Measurements from ENCODE around the gene PRKCQ. TPM values are rescaled to one million over a fixed set of nuclear protein-coding genes. Genes with fewer than 3 reads are reported as not detected.
A peak's percentile ranks its signal among the peaks of the same experiment; 100 is the strongest.

The PRKCQ gene
- total RNA-seq, 2 experiments from 2014 or later = 32.9 to 39.0 TPM

- intact Hi-C loops (cut with DNase I, micrococcal nuclease) = loop anchor here (1.0 to 10.0 kb wide), 10 partner anchors 53 to 509 kb away; partner anchors contain the start of genes FBH1 (in 1 of the 2) and PFKFB3 (in 1 of the 2)
- H3K27me3 Mint-ChIP-seq = peaks cover 11% of the 10 kb centered on the region
- DNase-seq (peak; percentile 76), ATAC-seq (peak; percentile 89)
- H3K36me3 Mint-ChIP-seq (ENCODE audit: low read depth) = no peaks in the 10 kb centered on the region
- ChIA-PET CTCF (interaction anchor here (0.5 to 4.1 kb wide), 73 partner anchors 9 to 1590 kb away, joined by 3 to 77 read pairs (median 5); partner anchors contain the start of gene PFKFB3), POLR2A (interaction anchor here (0.6 to 2.1 kb wide), 8 partner anchors 54 to 1828 kb away, joined by 3 to 15 read pairs (median 4); partner anchors contain the start of gene PFKFB3)
- H3K4me1 Mint-ChIP-seq = peaks cover 48% of the 10 kb centered on the region
- H3K27ac Mint-ChIP-seq = peak overlapping the region; percentile 78
- peak overlapping the region; percentile 56 for H3K4me3 Mint-ChIP-seq
- H3K9me3 Mint-ChIP-seq (ENCODE audit: low read depth) = no peaks in the 10 kb centered on the region
These were observed 178.3 kb downstream of the PRKCQ start for GRCh38 chr10:6401558-6402348.

GRCh38 chr10:6400821-6401465 lies 179.1 kb downstream of the PRKCQ start:
- no peak for ATAC-seq
- peak overlapping the region; percentile 35 for H3K27ac Mint-ChIP-seq
- CTCF ChIA-PET = interaction anchor here (0.6 to 4.1 kb wide), 62 partner anchors 9 to 510 kb away, joined by 3 to 77 read pairs (median 5); partner anchors contain the start of gene PFKFB3
- H3K9me3 Mint-ChIP-seq (ENCODE audit: low read depth) = no peaks in the 10 kb centered on the region
- H3K4me1 Mint-ChIP-seq = peaks cover 42% of the 10 kb centered on the region
- H3K27me3 Mint-ChIP-seq = peaks cover 11% of the 10 kb centered on the region
- DNase-seq = no peak
- no peak overlapping the region for H3K4me3 Mint-ChIP-seq
- POLR2A ChIA-PET = interaction anchor here (0.6 to 2.1 kb wide), 4 partner anchors 53 to 613 kb away, joined by 3 to 15 read pairs (median 4); partner anchors contain the start of gene PFKFB3
- intact Hi-C loops (cut with DNase I, micrococcal nuclease) = loop anchor here (1.0 to 10.0 kb wide), 7 partner anchors 53 to 509 kb away; partner anchors contain the start of gene FBH1 (in 1 of the 2)
- H3K36me3 Mint-ChIP-seq (ENCODE audit: low read depth) = no peaks in the 10 kb centered on the region

GRCh38 chr10:6400331-6400730 lies 179.7 kb downstream of the PRKCQ start:
- peaks cover 36% of the 10 kb centered on the region for H3K4me1 Mint-ChIP-seq
- H3K4me3 Mint-ChIP-seq = no peak overlapping the region
- POLR2A ChIA-PET = interaction anchor here (0.6 to 2.1 kb wide), 3 partner anchors 125 to 613 kb away, joined by 3 to 15 read pairs (median 4); partner anchors contain the start of gene PFKFB3
- H3K36me3 Mint-ChIP-seq (ENCODE audit: low read depth) = no peaks in the 10 kb centered on the region
- ATAC-seq (no peak), DNase-seq (no peak)
- H3K27ac Mint-ChIP-seq = no peak overlapping the region
- no peaks in the 10 kb centered on the region for H3K9me3 Mint-ChIP-seq (ENCODE audit: low read depth)
- CTCF ChIA-PET = interaction anchor here (0.7 to 4.1 kb wide), 11 partner anchors 11 to 215 kb away, joined by 3 to 77 read pairs (median 7); partner anchors contain the start of gene PFKFB3
- H3K27me3 Mint-ChIP-seq = peaks cover 10% of the 10 kb centered on the region
- intact Hi-C loops (cut with DNase I, micrococcal nuclease) = loop anchor here (5.0 to 10.0 kb wide), 4 partner anchors 108 to 508 kb away; partner anchors contain the start of gene FBH1 (in 1 of the 2)

GRCh38 chr10:6399879-6400278 lies 180.2 kb downstream of the PRKCQ start:
- intact Hi-C loops (cut with DNase I, micrococcal nuclease) = loop anchor here (5.0 to 10.0 kb wide), 4 partner anchors 108 to 508 kb away; partner anchors contain the start of gene FBH1 (in 1 of the 2)
- H3K9me3 Mint-ChIP-seq (ENCODE audit: low read depth) = no peaks in the 10 kb centered on the region
- no peak overlapping the region for H3K4me3 Mint-ChIP-seq
- DNase-seq = no peak
- no peak overlapping the region for H3K27ac Mint-ChIP-seq
- H3K27me3 Mint-ChIP-seq = peaks cover 7% of the 10 kb centered on the region
- no peaks in the 10 kb centered on the region for H3K36me3 Mint-ChIP-seq (ENCODE audit: low read depth)
- ChIA-PET CTCF (interaction anchor here (1.1 to 4.1 kb wide), 6 partner anchors 11 to 199 kb away, joined by 3 to 77 read pairs (median 16); partner anchors contain the start of gene PFKFB3), POLR2A (interaction anchor here (0.6 kb wide), 1 partner anchor 124 kb away, joined by 3 read pairs; no protein-coding TSS in a partner anchor)
- peaks cover 35% of the 10 kb centered on the region for H3K4me1 Mint-ChIP-seq
- no peak for ATAC-seq

- DNase-seq (no peak), ATAC-seq (no peak)
- H3K36me3 Mint-ChIP-seq (ENCODE audit: low read depth) = no peaks in the 10 kb centered on the region
- H3K27me3 Mint-ChIP-seq = peaks cover 4% of the 10 kb centered on the region
- CTCF ChIA-PET = interaction anchor here (0.6 to 1.9 kb wide), 9 partner anchors 8 to 1384 kb away, joined by 3 to 7 read pairs (median 4); partner anchors contain the start of gene PFKFB3
- H3K9me3 Mint-ChIP-seq (ENCODE audit: low read depth) = no peaks in the 10 kb centered on the region
- POLR2A ChIA-PET = no interaction called here
- peaks cover 35% of the 10 kb centered on the region for H3K4me1 Mint-ChIP-seq
- intact Hi-C loops (cut with DNase I, micrococcal nuclease) = no loop called here
- no peak overlapping the region for H3K4me3 Mint-ChIP-seq
- H3K27ac Mint-ChIP-seq = no peak overlapping the region
These were observed 180.8 kb downstream of the PRKCQ start for GRCh38 chr10:6399231-6399741.

GRCh38 chr10:6398399-6398798 lies 181.7 kb downstream of the PRKCQ start:
- H3K36me3 Mint-ChIP-seq (ENCODE audit: low read depth) = no peaks in the 10 kb centered on the region
- intact Hi-C loops (cut with DNase I, micrococcal nuclease) = no loop called here
- H3K4me3 Mint-ChIP-seq = no peak overlapping the region
- no peaks in the 10 kb centered on the region for H3K9me3 Mint-ChIP-seq (ENCODE audit: low read depth)
- peaks cover 35% of the 10 kb centered on the region for H3K4me1 Mint-ChIP-seq
- ATAC-seq = peak; percentile 21
- CTCF ChIA-PET = interaction anchor here (0.6 to 1.7 kb wide), 7 partner anchors 9 to 312 kb away, joined by 3 to 7 read pairs (median 4); partner anchors contain the start of gene PFKFB3
- H3K27ac Mint-ChIP-seq = no peak overlapping the region
- H3K27me3 Mint-ChIP-seq = peaks cover 2% of the 10 kb centered on the region
- no peak for DNase-seq
- POLR2A ChIA-PET = no interaction called here

- ATAC-seq = peak; percentile 26
- Mint-ChIP-seq H3K36me3 (ENCODE audit: low read depth) (peaks cover 4% of the 10 kb centered on the region), H3K9me3 (ENCODE audit: low read depth) (no peaks in the 10 kb centered on the region), H3K4me1 (peaks cover 28% of the 10 kb centered on the region), H3K27me3 (no peaks in the 10 kb centered on the region), H3K27ac (no peak overlapping the region), H3K4me3 (no peak overlapping the region)
- CTCF ChIA-PET = interaction anchor here (0.6 to 1.8 kb wide), 2 partner anchors 10 to 19 kb away, joined by 3 to 6 read pairs; no protein-coding TSS in a partner anchor
- POLR2A ChIA-PET = no interaction called here
- intact Hi-C loops (cut with DNase I, micrococcal nuclease) = no loop called here
- no peak for DNase-seq
These were observed 183.4 kb downstream of the PRKCQ start for GRCh38 chr10:6396652-6397051.

- intact Hi-C loops (cut with DNase I, micrococcal nuclease) = no loop called here
- POLR2A ChIA-PET = no interaction called here
- ATAC-seq (no peak), DNase-seq (no peak)
- H3K27me3 Mint-ChIP-seq = no peaks in the 10 kb centered on the region
- peaks cover 24% of the 10 kb centered on the region for H3K4me1 Mint-ChIP-seq
- H3K27ac Mint-ChIP-seq = no peak overlapping the region
- no peak overlapping the region for H3K4me3 Mint-ChIP-seq
- H3K9me3 Mint-ChIP-seq (ENCODE audit: low read depth) = peaks cover under 1% of the 10 kb centered on the region
- CTCF ChIA-PET = interaction anchor here (1.0 to 1.8 kb wide), 2 partner anchors 10 to 194 kb away, joined by 3 to 6 read pairs; partner anchors contain the start of gene PFKFB3
- H3K36me3 Mint-ChIP-seq (ENCODE audit: low read depth) = peaks cover 6% of the 10 kb centered on the region
These were observed 183.8 kb downstream of the PRKCQ start for GRCh38 chr10:6396226-6396625.

GRCh38 chr10:6395606-6396005 lies 184.5 kb downstream of the PRKCQ start:
- CTCF ChIA-PET = interaction anchor here (0.6 to 1.0 kb wide), 2 partner anchors 67 to 193 kb away, joined by 3 read pairs; partner anchors contain the start of gene PFKFB3
- peaks cover 7% of the 10 kb centered on the region for H3K9me3 Mint-ChIP-seq (ENCODE audit: low read depth)
- H3K4me1 Mint-ChIP-seq = peaks cover 19% of the 10 kb centered on the region
- H3K4me3 Mint-ChIP-seq = no peak overlapping the region
- ATAC-seq = no peak
- DNase-seq = no peak
- H3K27me3 Mint-ChIP-seq = no peaks in the 10 kb centered on the region
- peaks cover 12% of the 10 kb centered on the region for H3K36me3 Mint-ChIP-seq (ENCODE audit: low read depth)
- H3K27ac Mint-ChIP-seq = no peak overlapping the region
- intact Hi-C loops (cut with DNase I, micrococcal nuclease) = no loop called here
- POLR2A ChIA-PET = interaction anchor here (1.0 kb wide), 1 partner anchor 48 kb away, joined by 3 read pairs; no protein-coding TSS in a partner anchor

GRCh38 chr10:6394084-6394483 lies 186.0 kb downstream of the PRKCQ start:
- ATAC-seq = no peak
- DNase-seq = no peak
- Mint-ChIP-seq H3K9me3 (ENCODE audit: low read depth) (peaks cover 18% of the 10 kb centered on the region), H3K27ac (no peak overlapping the region), H3K27me3 (no peaks in the 10 kb centered on the region), H3K4me1 (peaks cover 11% of the 10 kb centered on the region), H3K36me3 (ENCODE audit: low read depth) (peaks cover 24% of the 10 kb centered on the region), H3K4me3 (no peak overlapping the region)
- ChIA-PET CTCF (interaction anchor here (0.6 kb wide), 1 partner anchor 12 kb away, joined by 3 read pairs; no protein-coding TSS in a partner anchor), POLR2A (no interaction called here)
- intact Hi-C loops (cut with DNase I, micrococcal nuclease) = no loop called here

All from activated CD4-positive, alpha-beta T cell treated with anti-CD3 and anti-CD28 coated beads for 36 hours (primary cell).